GM21786 (cell line): ENCODE data around the gene HPF1.
A peak's percentile ranks its signal among the peaks of the same experiment; 100 is the strongest.
"Not testable (repeated sequence)": the region's sequence is repeated elsewhere in the genome, so short reads cannot be mapped to it uniquely, and the experiment has no call there.

Experiments
- ATAC-seq: cut with Tn5 transposase; IDR thresholded peaks from one replicate; pipeline ENCODE4 v1.9.1; 2021; ENCODE audit not compliant: unreplicated experiment

HPF1 gene

DNA sequence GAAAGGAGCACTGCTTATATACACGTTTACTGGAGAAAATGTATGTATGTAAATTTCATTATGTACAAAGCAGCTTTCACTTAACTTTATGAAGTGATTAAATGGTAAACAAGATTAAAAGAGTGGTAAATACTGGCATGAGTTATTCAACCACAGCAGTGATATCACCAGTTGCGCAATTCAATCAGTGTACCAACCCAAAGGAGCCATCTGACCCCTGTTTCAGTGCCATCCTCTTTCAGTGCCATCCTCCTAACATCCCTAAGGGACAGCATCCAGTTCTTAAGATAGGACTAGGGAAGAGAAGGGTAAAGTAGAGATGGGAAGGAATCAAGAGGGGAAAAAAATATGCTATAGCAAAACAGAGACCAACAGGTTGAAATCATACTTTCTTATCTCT is 16.2 kb downstream of the HPF1 start:
- no peak for ATAC-seq

DNA sequence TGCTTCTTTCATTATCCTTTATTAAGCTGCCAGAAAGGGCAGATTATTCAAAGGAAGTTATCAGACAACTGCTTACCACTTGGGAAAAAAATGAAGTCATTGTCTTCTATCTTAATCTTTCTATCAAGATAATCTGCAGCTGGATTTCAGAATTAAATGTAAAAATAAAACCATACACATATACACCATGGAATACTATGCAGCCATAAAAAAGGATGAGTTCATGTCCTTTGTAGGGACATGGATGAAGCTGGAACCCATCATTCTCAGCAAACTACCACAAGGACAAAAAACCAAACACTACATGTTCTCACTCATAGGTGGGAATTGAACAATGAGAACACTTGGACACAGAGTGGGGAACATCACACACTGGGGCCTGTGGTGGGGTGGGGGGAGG is 19.1 kb downstream of the HPF1 start:
- ATAC-seq = not testable (repeated sequence)

DNA sequence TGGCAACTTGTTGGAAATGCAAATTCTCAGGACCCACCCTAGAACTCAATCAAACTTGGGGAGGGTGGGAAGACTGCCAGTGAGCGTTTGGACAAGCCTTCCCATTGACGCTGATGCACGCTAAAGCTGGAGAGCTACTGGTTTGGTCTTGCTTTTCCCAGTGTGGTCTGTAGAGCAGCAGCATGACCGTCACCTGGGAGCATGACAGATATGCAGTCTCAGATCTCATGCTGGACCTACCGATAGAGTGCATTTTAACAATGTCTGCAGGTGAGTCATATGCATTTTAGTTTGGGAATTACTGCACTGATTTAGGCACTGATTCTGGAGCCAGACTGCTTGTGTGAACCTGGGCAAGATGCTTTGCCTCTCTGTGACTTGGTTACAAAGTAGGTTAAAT is 27.2 kb downstream of the HPF1 start:
- ATAC-seq = no peak

DNA sequence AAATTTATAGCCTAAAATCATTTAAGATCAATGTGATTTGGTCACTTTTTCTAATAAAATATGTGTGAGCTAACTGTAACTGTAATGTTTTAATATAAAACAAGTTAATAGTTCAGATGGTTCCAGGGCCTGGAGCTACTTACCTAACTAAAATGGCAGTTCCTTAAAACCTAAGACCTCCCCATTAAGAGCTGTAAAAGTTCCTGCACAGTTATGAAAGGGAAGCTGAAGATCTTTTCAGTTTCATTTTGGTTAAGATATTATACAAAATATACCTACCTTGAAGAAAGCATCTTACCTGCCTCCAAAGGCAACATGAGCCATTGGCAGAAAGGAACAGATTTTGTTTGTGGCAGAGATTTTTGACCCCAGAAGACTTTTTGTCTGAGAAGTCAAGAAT is 30.1 kb downstream of the HPF1 start:
- ATAC-seq = peak; percentile 53

DNA sequence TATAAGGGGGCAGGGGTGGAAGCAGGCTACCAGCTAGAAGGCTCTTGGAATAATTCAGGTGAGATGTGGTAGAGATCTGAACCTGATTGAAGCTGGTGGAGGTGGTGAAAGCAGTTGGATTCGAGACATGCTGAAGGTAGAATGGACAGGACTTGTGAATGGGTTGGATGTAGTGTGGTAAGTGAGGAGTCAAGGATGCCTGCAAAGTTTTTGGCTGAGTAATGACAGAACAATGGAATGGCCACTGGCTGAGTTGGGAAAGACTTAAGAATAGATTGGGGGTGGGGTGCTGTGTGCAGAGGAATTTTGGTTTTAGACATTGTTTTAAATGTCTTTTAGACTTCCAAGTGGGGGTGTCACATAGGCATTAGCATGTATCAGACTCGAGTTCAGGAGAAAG is 33.5 kb downstream of the HPF1 start:
- ATAC-seq = no peak

DNA sequence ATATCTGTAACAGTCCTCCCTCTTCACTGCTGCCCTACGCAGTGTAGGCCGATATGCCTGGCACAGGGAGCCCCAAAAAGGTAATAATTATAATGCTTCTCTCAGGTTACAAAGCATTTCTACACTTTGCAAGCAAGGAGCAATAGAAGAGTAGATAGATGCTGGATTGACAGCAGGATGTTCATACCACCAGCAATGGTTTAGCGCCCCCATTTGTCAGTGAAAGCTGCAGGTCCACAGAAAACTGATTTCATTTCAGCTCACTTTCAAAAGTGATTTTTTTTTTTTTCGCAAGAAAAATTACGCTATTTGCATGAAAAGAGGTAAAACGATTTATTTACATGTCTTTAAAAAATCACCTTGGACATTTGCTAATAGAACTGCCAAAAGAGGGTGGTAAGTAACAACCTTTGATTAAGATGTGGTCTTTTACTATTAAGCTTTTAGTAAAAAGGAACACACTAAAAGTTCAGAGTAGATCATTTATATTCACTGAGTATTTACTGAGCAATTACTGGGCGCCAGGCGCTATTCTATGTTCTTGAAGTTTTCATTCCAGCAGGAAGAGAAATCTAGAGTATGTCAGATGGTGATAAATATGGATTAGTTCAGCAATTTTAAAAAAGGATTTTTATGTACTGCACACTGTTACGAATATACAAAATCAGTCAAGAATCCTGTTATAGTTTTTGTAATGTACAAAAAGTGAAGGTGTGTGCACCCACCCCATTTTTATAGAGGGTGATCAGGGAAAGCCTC is 34.4 kb downstream of the HPF1 start:
- no peak for ATAC-seq

DNA sequence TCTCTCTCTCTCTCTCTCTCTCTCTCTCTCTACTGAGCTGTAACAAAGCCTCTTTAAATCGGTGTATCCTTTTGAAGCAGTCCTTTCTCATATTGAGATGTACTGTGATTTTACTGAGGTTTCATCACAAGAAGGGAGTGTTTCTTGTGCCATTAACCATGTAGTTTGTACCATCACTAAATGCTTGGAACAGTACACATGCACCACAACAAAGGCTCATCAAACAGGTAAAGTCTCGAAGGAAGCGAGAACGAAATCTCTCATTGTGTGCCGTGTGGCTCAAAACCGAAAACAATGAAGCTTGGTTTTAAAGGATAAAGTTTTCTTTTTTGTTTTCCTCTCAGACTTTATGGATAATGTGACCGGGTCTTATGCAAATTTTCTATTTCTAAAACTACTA is 37.2 kb downstream of the HPF1 start:
- ATAC-seq = no peak

DNA sequence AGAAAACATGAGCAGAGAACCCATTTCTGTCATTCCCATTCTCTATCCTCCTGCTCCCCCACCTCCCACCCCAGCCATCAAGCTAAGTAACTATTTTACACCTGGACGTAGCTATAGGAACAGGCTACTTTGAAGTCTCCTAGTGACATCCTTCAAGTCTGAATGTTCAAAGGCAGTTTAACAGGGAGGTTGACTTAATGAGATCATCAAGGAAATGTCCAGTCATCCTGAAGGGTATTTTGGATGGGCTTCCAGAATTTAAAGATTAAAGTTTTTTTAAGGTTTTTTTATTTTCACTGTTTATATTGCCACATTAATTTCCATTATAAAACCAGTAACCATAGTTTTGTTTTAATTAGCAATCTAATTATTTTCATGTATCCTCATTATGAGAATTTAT is 41.1 kb downstream of the HPF1 start:
- ATAC-seq = no peak

GRCh38 chr4:169715826-169716225 is 41.9 kb downstream of the HPF1 start:
- ATAC-seq = no peak

GRCh38 chr4:169707958-169708643 is 49.6 kb downstream of the HPF1 start:
- no peak for ATAC-seq

- no peak for ATAC-seq
These were observed 59.4 kb downstream of the HPF1 start for GRCh38 chr4:169698331-169698730.

- ATAC-seq = no peak
These were observed 67.0 kb downstream of the HPF1 start for GRCh38 chr4:169690787-169691186.

DNA sequence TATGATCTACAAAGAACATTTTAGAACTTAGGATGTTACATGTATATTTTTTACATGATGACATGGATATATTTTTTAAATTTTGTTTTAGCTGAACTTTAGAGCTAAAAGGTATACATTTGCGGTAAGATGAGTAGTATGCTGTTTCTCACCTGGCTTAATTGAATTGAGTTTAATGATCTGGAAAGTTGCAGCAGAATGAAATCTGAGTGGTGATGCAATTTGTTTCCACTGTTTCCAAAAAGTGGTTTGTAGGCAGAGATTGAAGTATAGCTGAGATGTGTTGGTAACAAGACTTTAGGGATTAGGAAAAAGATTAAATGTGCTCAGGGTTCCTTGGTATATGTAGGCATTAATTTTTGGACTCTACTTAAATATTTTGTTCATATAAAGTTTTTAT is 68.1 kb downstream of the HPF1 start:
- no peak for ATAC-seq

- no peak for ATAC-seq
These were observed 75.2 kb downstream of the HPF1 start for GRCh38 chr4:169682372-169683047.
